HG02642 (cell line): ENCODE results near the gene STIM1.

ENCODE experiments used
- ATAC-seq: cut with Tn5 transposase; IDR thresholded peaks from one replicate; pipeline ENCODE4 v1.9.1; 2021; ENCODE audit warnings: mild to moderate bottlenecking; ENCODE audit not compliant: unreplicated experiment, poor library complexity

STIM1 gene

GRCh38 chr11:3939651-3940190 lies 84.3 kb downstream of the STIM1 start:
- ATAC-seq = no peak

GRCh38 chr11:3942160-3942955 lies 86.9 kb downstream of the STIM1 start:
- ATAC-seq = no peak

DNA sequence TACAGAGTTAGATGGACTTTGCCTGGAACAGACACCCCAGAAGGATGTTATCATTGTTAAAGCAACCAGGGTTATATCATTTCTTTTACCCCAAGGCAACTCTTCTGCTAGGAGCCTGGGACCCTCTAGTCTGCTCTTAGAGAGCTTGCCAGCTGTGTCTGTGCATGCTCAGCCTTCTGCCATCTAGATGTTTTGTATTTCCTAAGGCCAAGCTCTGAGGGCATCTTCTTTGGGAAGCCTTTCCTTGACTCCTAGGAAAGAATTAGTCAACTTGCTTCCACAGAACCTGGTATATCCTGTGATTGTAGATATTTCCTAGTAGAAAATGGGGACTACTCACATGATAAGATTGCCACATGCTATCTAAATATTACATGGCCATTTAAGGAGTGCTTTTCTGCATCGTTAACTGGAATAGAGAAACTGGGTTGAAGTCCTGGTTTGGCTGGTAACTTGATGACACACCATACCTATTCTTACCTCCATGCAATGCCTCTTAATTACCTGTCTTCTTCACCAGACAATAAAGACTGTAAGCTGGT lies 87.6 kb downstream of the STIM1 start:
- no peak for ATAC-seq

- ATAC-seq = no peak
Observed at GRCh38 chr11:3944198-3944597, 88.7 kb downstream of the STIM1 start.

GRCh38 chr11:3946455-3947017 lies 91.1 kb downstream of the STIM1 start:
- no peak for ATAC-seq

DNA sequence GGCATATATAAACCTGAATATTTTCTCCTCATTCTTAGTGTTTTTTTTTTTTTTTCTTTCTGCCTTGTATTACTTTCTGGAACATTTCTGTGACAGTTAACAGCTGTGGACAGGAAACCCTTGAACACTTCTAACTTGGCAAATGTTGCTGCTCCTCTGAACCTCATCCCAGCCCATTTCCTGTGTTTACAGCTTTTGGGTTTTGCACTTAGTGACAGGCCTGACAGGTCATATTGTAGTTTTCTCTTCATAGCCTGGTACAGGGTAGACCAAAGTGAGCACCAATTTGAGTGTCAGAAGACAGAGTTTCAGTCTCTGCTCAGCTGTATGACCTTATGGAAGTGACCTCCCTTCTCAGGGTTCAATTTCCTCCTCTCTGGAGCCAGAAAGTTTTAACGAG lies 91.6 kb downstream of the STIM1 start:
- peak; percentile 54 for ATAC-seq

GRCh38 chr11:3949125-3949524 lies 93.7 kb downstream of the STIM1 start:
- peak; percentile 71 for ATAC-seq

DNA sequence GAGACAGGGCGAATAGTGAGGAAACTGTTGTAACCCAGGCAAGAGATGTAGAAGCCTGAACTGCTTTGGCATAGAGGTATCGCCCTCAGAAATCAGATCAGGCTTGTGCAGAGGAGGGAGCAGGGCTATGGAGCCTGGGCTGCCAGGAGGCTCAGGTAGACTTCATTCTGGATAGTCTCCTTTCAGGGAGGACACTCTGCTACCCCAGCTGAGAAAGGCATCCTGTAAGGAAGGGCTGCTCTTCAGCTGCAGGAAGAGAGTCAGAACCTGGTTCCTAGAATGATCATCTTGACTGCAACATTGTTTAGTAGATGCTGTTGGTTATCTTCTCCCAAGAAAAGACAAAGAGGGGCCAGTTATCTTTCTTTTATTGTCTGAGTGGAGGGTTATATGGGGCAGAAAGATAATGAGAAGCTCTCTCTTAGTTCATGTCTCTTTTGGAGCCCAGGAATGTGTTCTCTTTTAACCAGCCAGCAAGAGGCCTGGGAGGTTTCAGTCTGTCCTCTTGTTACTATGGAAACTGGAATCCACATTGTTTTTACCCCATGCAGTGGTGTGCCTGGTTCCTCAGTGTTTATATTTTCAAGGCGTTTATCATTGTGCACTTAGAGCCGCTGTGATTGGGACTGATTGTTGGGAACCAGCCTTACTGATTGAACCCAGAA lies 95.7 kb downstream of the STIM1 start:
- ATAC-seq = no peak

DNA sequence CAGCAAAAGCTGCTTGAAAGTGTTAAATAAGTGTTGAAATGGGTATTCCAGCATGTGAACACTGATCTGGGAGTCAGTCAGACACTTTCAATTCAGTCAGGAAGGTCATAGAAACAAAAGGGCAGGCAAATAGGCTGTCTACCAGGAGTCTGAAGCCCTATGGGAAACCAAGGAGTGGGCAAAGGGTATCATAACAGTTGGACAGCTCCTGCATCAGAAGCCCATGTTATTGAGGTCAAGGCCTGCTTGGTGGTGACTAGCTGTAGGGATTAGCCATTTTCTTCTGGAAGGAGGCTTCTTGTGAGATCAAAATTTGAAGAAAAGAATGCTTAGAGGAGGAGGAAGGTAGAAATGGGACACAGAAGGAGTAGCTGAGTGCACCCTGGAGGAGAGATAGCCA lies 97.3 kb downstream of the STIM1 start:
- ATAC-seq = no peak

GRCh38 chr11:3953327-3953726 lies 97.9 kb downstream of the STIM1 start:
- ATAC-seq = no peak

GRCh38 chr11:3954448-3955298 lies 99.2 kb downstream of the STIM1 start:
- no peak for ATAC-seq

- no peak for ATAC-seq
Observed at GRCh38 chr11:3955299-3955665, 99.8 kb downstream of the STIM1 start.

DNA sequence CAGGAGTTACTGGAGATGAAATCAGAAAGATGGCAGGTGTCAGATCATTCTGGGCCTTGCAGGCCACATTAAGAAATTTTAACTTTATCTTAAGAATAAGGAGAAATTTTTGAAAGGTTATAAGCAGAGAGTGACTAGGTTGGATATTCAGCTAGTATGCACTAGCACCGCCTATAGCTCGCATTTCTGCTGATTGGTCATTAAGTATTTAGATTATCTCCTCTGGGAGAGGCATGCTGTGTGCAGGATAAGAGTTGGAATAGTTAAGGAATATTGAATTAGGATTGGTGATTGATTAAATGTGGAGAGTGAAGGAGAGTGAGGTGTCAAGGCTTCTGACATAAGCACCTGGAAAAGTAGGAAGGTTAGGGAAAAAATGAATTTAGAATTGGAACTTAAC lies 100.6 kb downstream of the STIM1 start:
- no peak for ATAC-seq

GRCh38 chr11:3956748-3957147 lies 101.3 kb downstream of the STIM1 start:
- ATAC-seq = no peak

- ATAC-seq = no peak
Observed at GRCh38 chr11:3957437-3957836, 102.0 kb downstream of the STIM1 start.

DNA sequence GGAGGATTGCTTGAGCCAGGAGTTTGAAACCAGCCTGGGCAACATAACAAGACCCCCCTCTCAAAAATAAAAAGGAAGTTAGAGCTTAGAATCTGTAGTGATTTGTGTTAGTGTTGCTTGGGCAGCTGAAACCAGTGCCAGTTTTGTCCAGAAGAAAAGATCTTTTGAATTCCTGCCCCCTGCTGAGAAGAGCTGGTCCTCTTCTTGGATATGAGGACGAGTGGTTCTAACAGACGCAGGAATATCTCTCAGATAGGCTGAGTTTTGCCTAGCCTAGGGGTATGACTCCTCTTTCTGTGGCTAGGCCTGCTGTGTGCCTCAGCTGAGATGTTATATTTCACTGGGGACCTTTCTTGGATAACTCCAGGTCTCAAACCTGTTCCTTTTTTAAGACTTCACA lies 102.8 kb downstream of the STIM1 start:
- ATAC-seq = no peak

GRCh38 chr11:3959015-3959902 lies 103.8 kb downstream of the STIM1 start:
- no peak for ATAC-seq

DNA sequence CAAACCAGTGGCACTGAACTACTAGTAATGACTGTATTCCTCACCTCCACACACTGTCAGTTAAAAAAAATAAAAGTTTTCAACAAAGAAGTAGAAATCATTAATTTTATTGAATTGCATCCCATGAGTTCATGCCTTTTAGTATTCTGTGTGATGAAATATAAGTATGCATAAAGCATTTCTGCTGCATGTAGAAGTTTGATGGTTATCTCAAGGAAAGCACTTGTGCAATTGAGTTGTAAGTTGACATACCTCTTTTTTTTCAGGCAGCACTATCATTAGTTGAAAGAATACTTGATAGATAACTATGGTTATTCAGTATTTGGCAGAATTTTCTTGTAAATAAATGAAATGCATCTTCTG lies 104.4 kb downstream of the STIM1 start:
- no peak for ATAC-seq

- no peak for ATAC-seq
Observed at GRCh38 chr11:3962406-3962840, 107.0 kb downstream of the STIM1 start.
